Nephron progenitor cell (in vitro differentiated cells): ENCODE results near the gene DHX30.
A peak's percentile ranks its signal among the peaks of the same experiment; 100 is the strongest.
"Not testable (repeated sequence)": the region's sequence is repeated elsewhere in the genome, so short reads cannot be mapped to it uniquely, and the experiment has no call there.

Experiments used
- DNase-seq: peaks from one replicate; pipeline ENCODE4 v3.0.0; 2021
- H3K27ac Mint-ChIP-seq: 2 replicates; pipeline ENCODE4 v1.8.0; 2021; ENCODE audit warnings: mild to moderate bottlenecking, moderate library complexity, mixed read lengths
- H3K27me3 Mint-ChIP-seq: 2 replicates; pipeline ENCODE4 v1.8.0; 2021; ENCODE audit warnings: mild to moderate bottlenecking, low read depth, mixed read lengths; ENCODE audit not compliant: poor library complexity
- H3K36me3 Mint-ChIP-seq: 2 replicates; pipeline ENCODE4 v1.8.0; 2021; ENCODE audit warnings: low read depth, mixed read lengths
- H3K4me1 Mint-ChIP-seq: 2 replicates; pipeline ENCODE4 v1.8.0; 2021; ENCODE audit warnings: mixed read lengths
- H3K4me3 Mint-ChIP-seq: 2 replicates; pipeline ENCODE4 v1.8.0; 2021; ENCODE audit warnings: mild to moderate bottlenecking, moderate library complexity, mixed read lengths
- H3K9me3 Mint-ChIP-seq: 2 replicates; pipeline ENCODE4 v1.8.0; 2021; ENCODE audit warnings: mild to moderate bottlenecking, moderate library complexity, mixed read lengths
- TF ChIP-seq, protein P1 (sequence below): fragments of 200-600 bp; sonication (generic); IDR thresholded peaks from 2 replicates; pipeline ENCODE4 v1.5.0; 2021; ENCODE audit warnings: antibody characterized with exemption

Gene DHX30, protein sequence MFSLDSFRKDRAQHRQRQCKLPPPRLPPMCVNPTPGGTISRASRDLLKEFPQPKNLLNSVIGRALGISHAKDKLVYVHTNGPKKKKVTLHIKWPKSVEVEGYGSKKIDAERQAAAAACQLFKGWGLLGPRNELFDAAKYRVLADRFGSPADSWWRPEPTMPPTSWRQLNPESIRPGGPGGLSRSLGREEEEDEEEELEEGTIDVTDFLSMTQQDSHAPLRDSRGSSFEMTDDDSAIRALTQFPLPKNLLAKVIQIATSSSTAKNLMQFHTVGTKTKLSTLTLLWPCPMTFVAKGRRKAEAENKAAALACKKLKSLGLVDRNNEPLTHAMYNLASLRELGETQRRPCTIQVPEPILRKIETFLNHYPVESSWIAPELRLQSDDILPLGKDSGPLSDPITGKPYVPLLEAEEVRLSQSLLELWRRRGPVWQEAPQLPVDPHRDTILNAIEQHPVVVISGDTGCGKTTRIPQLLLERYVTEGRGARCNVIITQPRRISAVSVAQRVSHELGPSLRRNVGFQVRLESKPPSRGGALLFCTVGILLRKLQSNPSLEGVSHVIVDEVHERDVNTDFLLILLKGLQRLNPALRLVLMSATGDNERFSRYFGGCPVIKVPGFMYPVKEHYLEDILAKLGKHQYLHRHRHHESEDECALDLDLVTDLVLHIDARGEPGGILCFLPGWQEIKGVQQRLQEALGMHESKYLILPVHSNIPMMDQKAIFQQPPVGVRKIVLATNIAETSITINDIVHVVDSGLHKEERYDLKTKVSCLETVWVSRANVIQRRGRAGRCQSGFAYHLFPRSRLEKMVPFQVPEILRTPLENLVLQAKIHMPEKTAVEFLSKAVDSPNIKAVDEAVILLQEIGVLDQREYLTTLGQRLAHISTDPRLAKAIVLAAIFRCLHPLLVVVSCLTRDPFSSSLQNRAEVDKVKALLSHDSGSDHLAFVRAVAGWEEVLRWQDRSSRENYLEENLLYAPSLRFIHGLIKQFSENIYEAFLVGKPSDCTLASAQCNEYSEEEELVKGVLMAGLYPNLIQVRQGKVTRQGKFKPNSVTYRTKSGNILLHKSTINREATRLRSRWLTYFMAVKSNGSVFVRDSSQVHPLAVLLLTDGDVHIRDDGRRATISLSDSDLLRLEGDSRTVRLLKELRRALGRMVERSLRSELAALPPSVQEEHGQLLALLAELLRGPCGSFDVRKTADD

DNA sequence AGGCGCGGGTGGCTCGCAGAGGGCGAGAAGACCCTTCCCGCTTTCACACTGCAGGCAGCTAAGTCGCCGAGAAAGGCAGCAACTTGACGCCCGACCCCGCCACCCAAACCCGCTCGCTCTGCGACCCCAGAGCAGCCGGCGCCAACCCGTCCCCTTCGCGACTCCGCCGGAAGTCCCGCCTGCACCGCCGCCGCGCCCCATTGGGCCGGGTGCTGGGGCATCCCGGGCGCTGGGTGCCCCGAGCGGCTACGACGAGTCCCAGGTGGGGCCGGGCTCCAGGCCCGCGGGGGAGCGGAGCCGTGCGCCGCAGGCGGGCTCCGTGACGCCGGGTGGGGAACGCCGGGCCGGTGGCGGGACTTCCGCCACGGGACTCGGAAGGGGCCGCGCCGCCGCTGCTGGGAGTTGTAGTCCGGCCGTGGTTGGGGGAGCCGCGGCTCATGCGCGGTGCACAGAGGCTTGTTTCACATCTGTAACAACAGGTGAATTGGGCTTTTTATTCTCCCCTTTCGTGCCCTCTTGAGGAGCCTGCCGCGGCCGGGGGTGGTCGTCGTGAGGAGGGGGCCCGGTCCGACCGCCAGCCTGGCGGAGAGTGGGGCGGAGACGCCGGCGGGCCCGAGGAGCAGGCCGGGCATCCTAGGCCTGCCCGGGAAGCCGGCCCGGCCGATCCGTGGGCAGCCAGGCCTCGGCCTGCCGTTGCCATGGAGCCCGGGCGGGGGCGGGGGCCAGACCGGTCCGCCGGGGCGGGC is at the start of gene DHX30:
DHX30 (plus strand) TSS at position 405 of the 746 bp plus-strand sequence. CDS start 7,546 bp downstream, outside the sequence.
- Mint-ChIP-seq H3K27me3 (no peaks in the 10 kb centered on the region), H3K4me3 (peak within 1 kb of the TSS; percentile 97), H3K4me1 (peaks cover 33% of the 10 kb centered on the region), H3K27ac (peak within 1 kb of the TSS; percentile 100), H3K9me3 (no peaks in the 10 kb centered on the region), H3K36me3 (peaks cover 10% of the 10 kb centered on the region)
- TF ChIP-seq, protein P1, sequence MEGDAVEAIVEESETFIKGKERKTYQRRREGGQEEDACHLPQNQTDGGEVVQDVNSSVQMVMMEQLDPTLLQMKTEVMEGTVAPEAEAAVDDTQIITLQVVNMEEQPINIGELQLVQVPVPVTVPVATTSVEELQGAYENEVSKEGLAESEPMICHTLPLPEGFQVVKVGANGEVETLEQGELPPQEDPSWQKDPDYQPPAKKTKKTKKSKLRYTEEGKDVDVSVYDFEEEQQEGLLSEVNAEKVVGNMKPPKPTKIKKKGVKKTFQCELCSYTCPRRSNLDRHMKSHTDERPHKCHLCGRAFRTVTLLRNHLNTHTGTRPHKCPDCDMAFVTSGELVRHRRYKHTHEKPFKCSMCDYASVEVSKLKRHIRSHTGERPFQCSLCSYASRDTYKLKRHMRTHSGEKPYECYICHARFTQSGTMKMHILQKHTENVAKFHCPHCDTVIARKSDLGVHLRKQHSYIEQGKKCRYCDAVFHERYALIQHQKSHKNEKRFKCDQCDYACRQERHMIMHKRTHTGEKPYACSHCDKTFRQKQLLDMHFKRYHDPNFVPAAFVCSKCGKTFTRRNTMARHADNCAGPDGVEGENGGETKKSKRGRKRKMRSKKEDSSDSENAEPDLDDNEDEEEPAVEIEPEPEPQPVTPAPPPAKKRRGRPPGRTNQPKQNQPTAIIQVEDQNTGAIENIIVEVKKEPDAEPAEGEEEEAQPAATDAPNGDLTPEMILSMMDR = no peak
- DNase-seq = peak; percentile 88

DNA sequence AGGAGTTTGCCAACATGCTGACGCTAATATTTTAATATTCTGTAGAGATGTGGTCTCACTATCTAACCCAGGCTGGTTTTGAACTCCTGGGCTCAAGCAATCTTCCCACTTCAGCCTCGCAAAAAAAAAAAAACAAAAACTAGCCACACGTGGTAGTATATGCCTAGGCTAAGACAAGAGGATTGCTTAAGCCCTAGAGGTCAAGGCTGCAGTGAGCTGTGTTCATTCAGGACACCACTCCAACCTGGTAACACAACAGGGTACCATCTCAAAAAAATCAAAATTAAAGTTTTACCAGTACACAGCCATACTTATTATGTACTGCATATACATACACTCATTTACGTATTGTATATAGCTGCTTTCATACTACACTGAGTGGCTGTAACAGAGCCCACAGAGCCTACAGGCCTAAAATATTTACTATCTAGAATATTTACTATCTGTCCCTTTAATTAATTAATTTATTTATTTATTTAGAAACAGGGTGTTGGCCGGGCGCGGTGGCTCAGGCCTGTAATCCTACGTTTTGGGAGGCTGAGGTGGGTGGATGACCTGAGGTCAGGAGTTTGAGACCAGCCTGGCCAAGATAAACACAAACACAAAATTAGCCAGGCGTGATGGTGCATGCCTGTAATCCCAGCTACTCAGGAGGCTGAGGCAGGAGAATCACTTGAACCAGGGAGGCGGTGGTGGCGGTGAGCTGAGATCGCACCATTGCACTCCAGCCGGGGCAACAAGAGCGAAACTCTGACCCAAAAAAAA is 44.5 kb upstream of the DHX30 start:
- Mint-ChIP-seq H3K36me3 (peaks cover 69% of the 10 kb centered on the region), H3K9me3 (peaks cover 9% of the 10 kb centered on the region), H3K27me3 (no peaks in the 10 kb centered on the region), H3K4me1 (no peaks in the 10 kb centered on the region), H3K4me3 (no peak overlapping the region), H3K27ac (no peak overlapping the region)
- no peak for DNase-seq
- TF ChIP-seq, protein P1 = no peak

DNA sequence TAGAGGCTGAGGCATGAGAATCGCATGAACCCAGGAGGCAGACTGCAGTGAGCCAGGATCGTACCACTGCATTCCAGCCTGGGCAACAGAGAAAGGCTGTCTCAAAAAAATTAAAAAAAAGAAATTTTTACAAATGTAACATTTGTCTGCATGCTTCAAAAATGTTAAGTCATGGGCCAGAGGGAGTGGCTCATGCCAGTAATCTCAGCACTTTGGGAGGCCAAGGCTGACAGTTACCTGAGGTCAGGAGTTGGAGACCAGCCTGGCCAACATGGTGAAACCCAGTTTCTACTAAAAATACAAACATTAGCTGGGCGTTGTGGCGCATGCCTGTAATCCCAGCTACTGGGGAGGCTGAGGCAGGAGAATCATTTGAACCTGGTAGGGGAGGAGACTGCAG is 42.7 kb upstream of the DHX30 start:
- peaks cover 68% of the 10 kb centered on the region for H3K36me3 Mint-ChIP-seq
- not testable (repeated sequence) for DNase-seq

DNA sequence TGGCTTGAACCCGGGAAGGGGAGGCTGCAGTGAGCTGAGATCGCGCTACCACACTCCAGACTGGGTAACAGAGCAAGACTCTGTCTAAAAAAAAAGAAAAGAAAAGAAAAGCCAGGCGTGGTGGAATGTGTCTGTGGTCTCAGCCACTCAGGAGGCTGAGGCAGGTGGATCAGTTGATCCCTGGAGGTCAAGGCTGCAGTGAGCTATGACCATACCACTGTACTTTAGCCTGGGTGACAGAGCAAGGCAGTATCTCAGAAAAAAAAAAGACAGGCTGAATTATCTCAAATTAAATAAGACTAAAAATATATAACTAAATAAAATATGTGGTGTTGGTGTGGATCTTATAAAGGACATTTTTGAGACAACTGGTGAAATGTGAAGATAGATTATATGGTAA is 41.9 kb upstream of the DHX30 start:
- TF ChIP-seq, protein P1 = no peak
- no peak for DNase-seq
- Mint-ChIP-seq H3K36me3 (peaks cover 74% of the 10 kb centered on the region), H3K27ac (peak overlapping the region; percentile 92), H3K4me1 (no peaks in the 10 kb centered on the region), H3K27me3 (no peaks in the 10 kb centered on the region), H3K9me3 (peaks cover 9% of the 10 kb centered on the region), H3K4me3 (no peak overlapping the region)

More for the DNA sequence above, 42.7 kb upstream of the DHX30 start:
- not testable (repeated sequence) for H3K9me3 Mint-ChIP-seq, H3K4me3 Mint-ChIP-seq, H3K4me1 Mint-ChIP-seq, H3K27me3 Mint-ChIP-seq
- peak overlapping the region; percentile 69 for H3K27ac Mint-ChIP-seq

DNA sequence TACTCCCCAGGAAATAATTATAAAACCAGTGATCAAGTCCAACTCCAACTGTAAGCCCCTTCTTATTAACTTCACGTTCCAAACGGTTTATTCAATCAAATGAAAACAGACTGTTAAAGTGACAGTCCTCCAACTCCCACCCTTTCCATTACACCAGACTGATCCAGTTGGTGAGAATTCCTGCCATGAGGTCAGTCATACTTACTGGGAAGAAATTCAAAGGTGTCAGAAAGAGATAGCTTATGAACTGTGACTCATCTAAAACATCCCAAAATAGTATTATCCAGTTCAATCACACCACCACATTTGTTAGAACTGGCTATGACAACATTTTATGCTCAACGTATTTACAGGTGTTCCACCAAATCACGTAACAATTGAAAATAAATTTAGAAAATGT is 40.7 kb upstream of the DHX30 start:
- Mint-ChIP-seq H3K9me3 (peaks cover 1% of the 10 kb centered on the region), H3K27ac (peak overlapping the region; percentile 87), H3K27me3 (no peaks in the 10 kb centered on the region), H3K4me3 (no peak overlapping the region), H3K4me1 (no peaks in the 10 kb centered on the region), H3K36me3 (peaks cover 70% of the 10 kb centered on the region)
- DNase-seq = no peak
- TF ChIP-seq, protein P1 = no peak
